Measurements from ENCODE around the gene PRKCZ. TPM values are rescaled to one million over a fixed set of nuclear protein-coding genes. Genes with fewer than 3 reads are reported as not detected.
A peak's percentile ranks its signal among the peaks of the same experiment; 100 is the strongest.

The PRKCZ gene
- total and polyA plus RNA-seq, 9 of the 15 experiments (the other 6 are each of a cell fraction or from before 2014, with no cell fraction given) = 0.07 to 3.1 (median 1.3) TPM

- TF ChIP-seq CLOCK (CRISPR knock-in tag; IDR thresholded peaks at IDR 0.05; ENCODE audit: borderline replicate concordance) = no peak
- no peak for TF ChIP-seq FOXM1 (IDR thresholded peaks at IDR 0.05; ENCODE audit: low read depth)
- TF ChIP-seq FOXM1 (CRISPR knock-in tag; IDR thresholded peaks at IDR 0.05; ENCODE audit: low read depth) = no peak
- no peak for TF ChIP-seq CGGBP1 (CRISPR knock-in tag; IDR thresholded peaks at IDR 0.05)
- no peak for TF ChIP-seq ZNF146 (CRISPR knock-in tag; IDR thresholded peaks at IDR 0.05; ENCODE audit: unreplicated experiment)
- no peak for TF ChIP-seq ZNF668 (CRISPR knock-in tag; IDR thresholded peaks at IDR 0.05)
- TF ChIP-seq EWSR1 (IDR thresholded peaks at IDR 0.05; ENCODE audit: borderline replicate concordance, low read depth, partially characterized antibody) = no peak
- no peak for TF ChIP-seq MITF (IDR thresholded peaks at IDR 0.05)
- peak; percentile 99 for TF ChIP-seq MAFK (IDR thresholded peaks at IDR 0.05; ENCODE audit: low read length)
- peak; percentile 83 for TF ChIP-seq ZNF175 (CRISPR knock-in tag; IDR thresholded peaks at IDR 0.05; ENCODE audit: low read depth)
- no peak for TF ChIP-seq NFATC3 (IDR thresholded peaks at IDR 0.05)
- no peak for TF ChIP-seq KLF10 (CRISPR knock-in tag; IDR thresholded peaks at IDR 0.05)
- no peak for TF ChIP-seq FOXA1 (IDR thresholded peaks at IDR 0.05; ENCODE audit: borderline replicate concordance)
- no peak for TF ChIP-seq SIX5 (IDR thresholded peaks at IDR 0.05; ENCODE audit: borderline replicate concordance in 1 of 2, insufficient read depth in 1 of 2, low read depth in 1 of 2, low read length in 2 of 2)
- TF ChIP-seq NKRF (IDR thresholded peaks at IDR 0.05; ENCODE audit: borderline replicate concordance) = no peak
- TF ChIP-seq KDM5B (IDR thresholded peaks at IDR 0.05; ENCODE audit: insufficient replicate concordance, low read depth, low read length) = no peak
- TF ChIP-seq CBX5 (IDR thresholded peaks at IDR 0.05; ENCODE audit: borderline replicate concordance, low read depth) = no peak
- no peak for TF ChIP-seq BRD4 (IDR thresholded peaks at IDR 0.05)
- TF ChIP-seq MCM5 (IDR thresholded peaks at IDR 0.05; ENCODE audit: low read depth) = no peak
- no peak for TF ChIP-seq ELK1 (CRISPR knock-in tag; IDR thresholded peaks at IDR 0.05)
- TF ChIP-seq LEF1 (IDR thresholded peaks at IDR 0.05) = peak; percentile 41; the same call in 1 of the 2 replicates
- TF ChIP-seq CSDE1 (IDR thresholded peaks at IDR 0.05) = no peak
Observed at GRCh38 chr1:2001773-2002411, 48.3 kb upstream of the PRKCZ start (continued).
